Mesenchymal stem cell (in vitro differentiated cells and primary cell): ENCODE measurements around the gene ADAM10.

Experiments used
- DNase-seq: peaks from one replicate; pipeline ENCODE4 v3.0.0-alpha.2; 2013
- H2AFZ ChIP-seq: one replicate; pipeline ENCODE4 v1.6.1; 2013; ENCODE audit warnings: low read depth, mild to moderate bottlenecking, control low read depth, inconsistent platforms, low read length, moderate library complexity
- H2AK5ac ChIP-seq: 2 replicates; pipeline ENCODE4 v1.6.1; 2013; ENCODE audit warnings: low read length, moderate library complexity, mild to moderate bottlenecking, inconsistent platforms; ENCODE audit not compliant: severe bottlenecking
- H2BK120ac ChIP-seq: one replicate; pipeline ENCODE4 v1.6.1; 2013; ENCODE audit warnings: low read depth, mild to moderate bottlenecking, inconsistent platforms, low read length, moderate library complexity
- H2BK12ac ChIP-seq, 2 experiments: one replicate each; pipeline ENCODE4 v1.6.1; 2013; ENCODE audit warnings: inconsistent platforms in 2 of 2, low read length in 2 of 2, mild to moderate bottlenecking in 2 of 2, moderate library complexity in 2 of 2, control low read depth in 1 of 2
- H2BK15ac ChIP-seq: one replicate; pipeline ENCODE4 v1.6.1; 2013; ENCODE audit warnings: mild to moderate bottlenecking, low read depth, inconsistent platforms; ENCODE audit not compliant: poor library complexity, severe bottlenecking
- H2BK5ac ChIP-seq: 2 replicates; pipeline ENCODE4 v1.6.1; 2013; ENCODE audit warnings: low read depth, mild to moderate bottlenecking, low read length, control low read depth, inconsistent platforms; ENCODE audit not compliant: poor library complexity, severe bottlenecking
- H3K14ac ChIP-seq, 2 experiments: one replicate each; pipeline ENCODE4 v1.6.1; 2013; ENCODE audit warnings: inconsistent platforms in 2 of 2, low read length in 2 of 2, control low read depth in 1 of 2, mild to moderate bottlenecking in 1 of 2, moderate library complexity in 1 of 2
- H3K18ac ChIP-seq, 2 experiments: one replicate each; pipeline ENCODE4 v1.6.1; 2013; ENCODE audit warnings: inconsistent platforms in 2 of 2, low read length in 2 of 2, control low read depth in 1 of 2, low read depth in 1 of 2, mild to moderate bottlenecking in 1 of 2
- H3K23ac ChIP-seq, 2 experiments: one replicate each; pipeline ENCODE4 v1.6.1; 2013; ENCODE audit warnings: inconsistent platforms in 2 of 2, low read length in 2 of 2, mild to moderate bottlenecking in 2 of 2, moderate library complexity in 2 of 2, control low read depth in 1 of 2
- H3K27ac ChIP-seq: 2 replicates; pipeline ENCODE4 v1.5.1; 2013; ENCODE audit warnings: mild to moderate bottlenecking, moderate library complexity, low read length, control low read depth, inconsistent platforms; ENCODE audit not compliant: poor library complexity, severe bottlenecking
- H3K27me3 ChIP-seq, 2 experiments: 2 replicates each; pipeline versions ENCODE4 v1.6.1 to v1.7.0; 2013; ENCODE audit warnings: low read length in 2 of 2, mild to moderate bottlenecking in 2 of 2, moderate library complexity in 2 of 2, control low read depth in 1 of 2, inconsistent platforms in 1 of 2; ENCODE audit not compliant: control insufficient read depth in 1 of 2, insufficient read depth in 1 of 2
- H3K36me3 ChIP-seq, 2 experiments: 2 replicates each; pipeline versions ENCODE4 v1.6.1 to v1.7.0; 2013; ENCODE audit warnings: low read length in 2 of 2, control low read depth in 1 of 2, inconsistent platforms in 1 of 2, low read depth in 1 of 2, mild to moderate bottlenecking in 1 of 2; ENCODE audit not compliant: insufficient read depth in 2 of 2, control insufficient read depth in 1 of 2
- H3K4ac ChIP-seq, 2 experiments: one replicate each; pipeline ENCODE4 v1.6.1; 2013; ENCODE audit warnings: inconsistent platforms in 2 of 2, low read length in 2 of 2, mild to moderate bottlenecking in 2 of 2, moderate library complexity in 2 of 2, control low read depth in 1 of 2, low read depth in 1 of 2
- H3K4me1 ChIP-seq: 2 replicates; pipeline ENCODE4 v1.6.1; 2013; ENCODE audit warnings: low read depth, low read length, control low read depth; ENCODE audit not compliant: control insufficient read depth, insufficient read depth
- H3K4me2 ChIP-seq: 2 replicates; pipeline ENCODE4 v1.6.1; 2013; ENCODE audit warnings: low read length, mild to moderate bottlenecking, inconsistent platforms; ENCODE audit not compliant: poor library complexity, severe bottlenecking
- H3K4me3 ChIP-seq, 2 experiments: 2 replicates each; pipeline versions ENCODE4 v1.5.1 to v1.7.0; 2013; ENCODE audit warnings: low read length in 2 of 2, mild to moderate bottlenecking in 2 of 2, control low read depth in 1 of 2, low read depth in 1 of 2; ENCODE audit not compliant: insufficient read depth in 1 of 2
- H3K79me1 ChIP-seq: replicated peaks from 2 replicates; pipeline ENCODE4 v1.6.1; 2013; ENCODE audit warnings: mild to moderate bottlenecking, control low read depth, low read length, inconsistent platforms; ENCODE audit not compliant: poor library complexity, severe bottlenecking
- H3K9ac ChIP-seq: 2 replicates; pipeline ENCODE4 v1.7.0; 2013; ENCODE audit warnings: mild to moderate bottlenecking, low read length, moderate library complexity
- H3K9me3 ChIP-seq: 2 replicates; pipeline ENCODE4 v1.7.0; 2013; ENCODE audit warnings: mild to moderate bottlenecking, low read length; ENCODE audit not compliant: control insufficient read depth
- H4K8ac ChIP-seq: one replicate; pipeline ENCODE4 v1.6.1; 2013; ENCODE audit warnings: inconsistent platforms, mild to moderate bottlenecking, low read length, moderate library complexity
- H4K91ac ChIP-seq: one replicate; pipeline ENCODE4 v1.6.1; 2013; ENCODE audit warnings: mild to moderate bottlenecking, low read length, inconsistent platforms
- WGBS: methylation state at CpG from one replicate; pipeline ENCODE4 v1.1.7; 2013; ENCODE audit warnings: mixed read lengths; 5-methylcytosine and 5-hydroxymethylcytosine counted together

Gene ADAM10

GRCh38 chr15:58682234-58682633 is 67.3 kb downstream of the ADAM10 start:
- H2AFZ ChIP-seq = no peak overlapping the region
- no peak overlapping the region for H3K23ac ChIP-seq
- WGBS = no CpG with 5 or more reads among the region's 2 CpGs
- no peak overlapping the region for H3K4ac ChIP-seq
- peaks cover 18% of the 10 kb centered on the region for H3K79me1 ChIP-seq
- no peak overlapping the region for H3K4me3 ChIP-seq
- H3K27ac ChIP-seq = no peak overlapping the region
- no peak overlapping the region for H3K18ac ChIP-seq
- no peak overlapping the region for H2BK5ac ChIP-seq
- no peak overlapping the region for H2BK12ac ChIP-seq
- H4K91ac ChIP-seq = no peak overlapping the region
- H3K4me1 ChIP-seq = peaks cover 1% of the 10 kb centered on the region
- H3K9ac ChIP-seq = no peak overlapping the region
- no peak overlapping the region for H4K8ac ChIP-seq
- H2AK5ac ChIP-seq = no peak overlapping the region
- H3K27me3 ChIP-seq = no peaks in the 10 kb centered on the region
- H2BK15ac ChIP-seq = no peak overlapping the region
- no peak for DNase-seq
- no peak overlapping the region for H2BK120ac ChIP-seq
- H3K36me3 ChIP-seq = peaks cover 3 to 37% of the 10 kb centered on the region in 2 experiments
- H3K14ac ChIP-seq = no peak overlapping the region
- no peaks in the 10 kb centered on the region for H3K9me3 ChIP-seq
- H3K4me2 ChIP-seq = no peak overlapping the region

GRCh38 chr15:58678683-58679082 is 70.8 kb downstream of the ADAM10 start:
- Histone ChIP-seq H2BK5ac (no peak overlapping the region), H2AFZ (no peak overlapping the region), H3K9me3 (no peaks in the 10 kb centered on the region), H3K27ac (no peak overlapping the region), H3K4me2 (no peak overlapping the region), H2BK12ac (no peak overlapping the region), H4K8ac (no peak overlapping the region), H3K14ac (no peak overlapping the region), H2BK15ac (no peak overlapping the region), H3K23ac (no peak overlapping the region), H3K9ac (no peak overlapping the region), H3K18ac (no peak overlapping the region), H3K4me3 (no peak overlapping the region), H4K91ac (no peak overlapping the region), H2AK5ac (no peak overlapping the region), H3K27me3 (no peaks in the 10 kb centered on the region), H3K4me1 (no peaks in the 10 kb centered on the region), H3K36me3 (peaks cover 3 to 55% of the 10 kb centered on the region in 2 experiments), H3K79me1 (peaks cover 12% of the 10 kb centered on the region), H2BK120ac (no peak overlapping the region), H3K4ac (no peak overlapping the region)
- WGBS = 93% methylated on average over 2 of the region's 2 CpGs
- DNase-seq = peak; percentile 11

DNA sequence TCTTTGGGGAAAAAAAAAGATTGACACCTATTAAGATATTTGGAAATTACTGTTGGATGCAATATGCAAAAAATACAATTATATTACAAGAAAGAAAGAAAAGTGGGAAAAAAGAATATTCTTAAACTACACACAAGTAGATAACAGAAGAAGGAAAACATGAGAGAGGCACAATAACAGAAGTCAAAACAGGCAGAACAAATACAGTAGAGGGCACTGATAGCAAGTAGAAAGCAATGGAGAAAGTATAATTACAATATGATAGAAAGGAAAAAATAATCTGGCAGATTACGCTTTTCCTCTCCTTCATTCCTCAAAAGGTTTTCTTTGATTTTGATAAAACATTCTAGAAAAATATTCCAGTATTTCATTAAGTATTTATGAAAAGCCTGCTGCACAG is 72.1 kb downstream of the ADAM10 start:
- H3K27me3 ChIP-seq = no peaks in the 10 kb centered on the region
- peak overlapping the region; percentile 26 for H3K9ac ChIP-seq
- H3K9me3 ChIP-seq = no peaks in the 10 kb centered on the region
- peaks cover 3 to 60% of the 10 kb centered on the region in 2 experiments for H3K36me3 ChIP-seq
- no peaks in the 10 kb centered on the region for H3K4me1 ChIP-seq
- H3K4me3 ChIP-seq = no peak overlapping the region
- H3K27ac ChIP-seq = no peak overlapping the region
- H3K23ac ChIP-seq = no peak overlapping the region
- H3K14ac ChIP-seq = no peak overlapping the region
- H2BK15ac ChIP-seq = no peak overlapping the region
- no peak overlapping the region for H2AK5ac ChIP-seq
- no peak overlapping the region for H2BK120ac ChIP-seq
- H3K18ac ChIP-seq = no peak overlapping the region
- H4K91ac ChIP-seq = no peak overlapping the region
- H3K4ac ChIP-seq = no peak overlapping the region
- H3K4me2 ChIP-seq = no peak overlapping the region
- WGBS = no CpG with 5 or more reads among the region's 1 CpG
- H2BK12ac ChIP-seq = no peak overlapping the region
- no peak overlapping the region for H2BK5ac ChIP-seq
- no peak overlapping the region for H4K8ac ChIP-seq
- no peak overlapping the region for H2AFZ ChIP-seq
- H3K79me1 ChIP-seq = peaks cover 11% of the 10 kb centered on the region
- no peak for DNase-seq

GRCh38 chr15:58676766-58677165 is 72.7 kb downstream of the ADAM10 start:
- H3K4ac ChIP-seq = no peak overlapping the region
- no peak overlapping the region for H3K18ac ChIP-seq
- peaks cover 15% of the 10 kb centered on the region for H3K79me1 ChIP-seq
- no peak overlapping the region for H3K4me2 ChIP-seq
- H3K14ac ChIP-seq = no peak overlapping the region
- no peak overlapping the region for H4K8ac ChIP-seq
- no peak overlapping the region for H3K27ac ChIP-seq
- no peak overlapping the region for H3K4me3 ChIP-seq
- no peak overlapping the region for H2BK12ac ChIP-seq
- H3K9me3 ChIP-seq = no peaks in the 10 kb centered on the region
- no peak overlapping the region for H3K9ac ChIP-seq
- H2BK5ac ChIP-seq = no peak overlapping the region
- no peak overlapping the region for H2AFZ ChIP-seq
- no peak overlapping the region for H4K91ac ChIP-seq
- H3K36me3 ChIP-seq = peaks cover 3 to 60% of the 10 kb centered on the region in 2 experiments
- H2BK120ac ChIP-seq = no peak overlapping the region
- no peak overlapping the region for H3K23ac ChIP-seq
- no peak overlapping the region for H2BK15ac ChIP-seq
- H3K27me3 ChIP-seq = no peaks in the 10 kb centered on the region
- no peak overlapping the region for H2AK5ac ChIP-seq
- 75% methylated on average over 2 of the region's 4 CpGs for WGBS
- DNase-seq = no peak
- no peaks in the 10 kb centered on the region for H3K4me1 ChIP-seq
